Measurements from ENCODE around the gene TEX261. TPM values are rescaled to one million over a fixed set of nuclear protein-coding genes. Genes with fewer than 3 reads are reported as not detected.
A peak's percentile ranks its signal among the peaks of the same experiment; 100 is the strongest.
"Not testable (repeated sequence)": the region's sequence is repeated elsewhere in the genome, so short reads cannot be mapped to it uniquely, and the experiment has no call there.

TEX261 gene
- total RNA-seq = 11.9 TPM
- 14.8 TPM for polyA plus RNA-seq
- long read RNA-seq, donor 1, partial matches to known transcripts = 0 of 2 reads
- long read RNA-seq, donor 1, other reads (novel, unspliced or antisense) = 0 of 2 reads
- long read RNA-seq, donor 2, transcript TEX261-206 (4 exons, 590 nt) = minor isoform, 5 of 35 reads
- long read RNA-seq, donor 2, transcript TEX261-201 (6 exons, 3,441 nt) = major isoform, 25 of 35 reads
- long read RNA-seq, donor 2, partial matches to known transcripts = 0 of 35 reads
- long read RNA-seq, donor 2, other reads (novel, unspliced or antisense) = 0 of 35 reads
- long read RNA-seq, donor 3, transcript TEX261-201 (6 exons, 3,441 nt) = major isoform, 14 of 25 reads
- long read RNA-seq, donor 3, transcript TEX261-206 (4 exons, 590 nt) = minor isoform, 7 of 25 reads
- long read RNA-seq, donor 3, partial matches to known transcripts = 0 of 25 reads
- long read RNA-seq, donor 3, other reads (novel, unspliced or antisense) = 0 of 25 reads
- long read RNA-seq, donor 4, transcript TEX261-206 (4 exons, 590 nt) = major isoform, 5 of 9 reads
- long read RNA-seq, donor 4, partial matches to known transcripts = 0 of 9 reads
- long read RNA-seq, donor 4, other reads (novel, unspliced or antisense) = 0 of 9 reads
- long read RNA-seq, donor 5, transcript TEX261-201 (6 exons, 3,441 nt) = major isoform, 10 of 19 reads
- long read RNA-seq, donor 5, partial matches to known transcripts = 0 of 19 reads
- long read RNA-seq, donor 5, other reads (novel, unspliced or antisense) = 0 of 19 reads
- long read RNA-seq, donor 6, transcript TEX261-201 (6 exons, 3,441 nt) = major isoform, 7 of 15 reads
- long read RNA-seq, donor 6, partial matches to known transcripts = 0 of 15 reads
- long read RNA-seq, donor 6, other reads (novel, unspliced or antisense) = 0 of 15 reads
- long read RNA-seq, donor 7, partial matches to known transcripts = 0 of 7 reads
- long read RNA-seq, donor 7, other reads (novel, unspliced or antisense) = 0 of 7 reads
- long read RNA-seq, donor 8, partial matches to known transcripts = 0 of 3 reads
- long read RNA-seq, donor 8, other reads (novel, unspliced or antisense) = 0 of 3 reads
- long read RNA-seq, donor 9, transcript TEX261-201 (6 exons, 3,441 nt) = major isoform, 8 of 12 reads
- long read RNA-seq, donor 9, partial matches to known transcripts = 0 of 12 reads
- long read RNA-seq, donor 9, other reads (novel, unspliced or antisense) = 0 of 12 reads
- long read RNA-seq, donor 10, transcript TEX261-201 (6 exons, 3,441 nt) = major isoform, 12 of 17 reads
- long read RNA-seq, donor 10, partial matches to known transcripts = 0 of 17 reads
- long read RNA-seq, donor 10, other reads (novel, unspliced or antisense) = 0 of 17 reads

DNA sequence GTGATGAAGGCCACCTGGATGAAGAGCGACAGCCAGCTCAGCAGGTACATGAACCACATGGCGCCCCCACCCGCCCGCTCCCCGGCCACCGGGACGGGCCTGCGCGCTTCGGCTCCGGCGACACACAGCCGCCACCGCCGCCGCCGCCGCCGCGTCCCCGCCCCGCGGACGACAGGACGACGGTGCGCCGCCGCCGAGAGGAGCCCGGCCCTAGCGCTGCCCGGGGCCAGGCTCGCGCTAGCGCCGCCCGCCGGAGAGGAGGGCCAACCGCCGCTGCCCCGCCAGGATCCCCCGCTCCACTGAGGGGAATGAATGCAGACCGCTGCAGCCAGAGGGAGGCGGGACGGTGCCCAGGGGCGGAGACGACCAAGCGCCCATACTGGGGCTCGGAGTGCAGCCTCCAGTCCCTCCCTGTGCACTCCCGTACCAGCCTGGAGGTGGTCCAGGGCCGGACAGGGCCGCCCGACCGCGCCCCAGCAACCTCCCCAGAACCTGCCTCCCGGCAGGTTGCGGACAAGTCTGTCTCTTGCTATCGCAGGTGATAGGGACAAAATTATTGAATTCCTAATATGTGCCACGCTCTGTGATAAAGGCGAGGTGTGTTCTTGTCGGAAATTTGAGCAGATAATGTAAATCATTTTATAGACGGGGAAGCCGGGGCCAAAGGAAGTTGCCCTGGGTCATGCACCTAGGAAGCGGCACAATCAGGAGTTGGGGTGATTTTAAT lies at the start of gene TEX261:
Gene TEX261 (minus strand): TSS at position 175 of the 727 bp plus-strand sequence. CDS start 116 bp downstream, at position 59.
- Histone ChIP-seq H3K4me3 (ENCODE audit: low read length in 2 of 2) (peak within 1 kb of the TSS; percentile 83 to 89), H3K27ac (ENCODE audit: low read depth in 1 of 2, low read length in 1 of 2) (peak within 1 kb of the TSS; percentile 63 to 69), H3K27me3 (ENCODE audit: control insufficient read depth in 2 of 2, insufficient read depth in 1 of 2, low read length in 1 of 2) (no peaks in the 10 kb centered on the region), H3K4me1 (ENCODE audit: control insufficient read depth in 2 of 2, insufficient read depth in 2 of 2, low read length in 2 of 2) (peaks cover 11 to 12% of the 10 kb centered on the region in 2 donors), H3K9me3 (ENCODE audit: control insufficient read depth in 2 of 2, insufficient read depth in 1 of 2, low read length in 1 of 2) (no peaks in the 10 kb centered on the region), H3K36me3 (ENCODE audit: control insufficient read depth in 2 of 2, insufficient read depth in 2 of 2, low read length in 1 of 2) (peaks cover 7 to 15% of the 10 kb centered on the region in 2 donors)
- peak; percentile 43 to 91 (median 73) for DNase-seq (ENCODE audit: low read depth in 6 of 9, low spot score in 9 of 9)
- WGBS = under 1% methylated on average over 65 of the region's 65 CpGs

DNA sequence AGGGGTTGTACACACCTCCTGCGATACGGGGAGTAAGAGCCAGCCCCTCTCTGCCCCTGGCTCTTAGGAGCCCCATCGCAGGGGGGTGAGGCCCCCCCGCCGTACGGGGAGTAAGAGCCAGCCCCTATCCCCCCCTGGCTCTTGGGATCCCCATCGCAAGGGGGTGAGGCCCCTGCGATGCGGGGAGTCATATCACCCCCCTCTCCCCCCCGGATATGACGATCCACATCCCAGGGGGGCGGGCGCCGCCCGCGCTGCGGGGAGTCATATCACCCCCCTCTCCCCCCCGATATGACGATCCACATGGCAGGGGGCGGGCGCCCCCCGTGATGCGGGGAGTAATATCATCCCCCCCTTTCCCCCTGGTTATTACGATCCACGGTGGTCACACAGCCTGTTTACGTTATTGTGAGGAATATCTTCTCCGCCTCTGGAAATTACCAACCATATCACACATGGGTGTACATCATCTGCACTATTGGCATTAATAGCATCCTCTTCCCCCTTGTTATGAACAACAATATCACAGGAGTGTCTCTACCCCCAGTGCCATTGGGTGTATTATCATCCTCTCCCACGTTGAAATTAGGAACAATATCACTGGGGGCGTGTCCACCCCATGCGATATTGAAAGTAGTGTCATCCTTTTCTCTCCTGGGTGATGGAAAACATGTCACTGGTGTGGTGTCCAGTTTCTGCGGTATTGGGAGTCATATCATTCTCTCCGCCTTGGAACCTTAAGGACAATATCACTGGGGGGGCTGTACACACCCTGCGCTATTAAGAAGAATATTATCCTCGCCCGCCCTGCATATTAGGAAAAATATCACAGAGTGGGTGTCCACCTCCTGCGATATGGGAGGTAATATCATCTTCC lies 49.1 kb upstream of the TEX261 start:
- H3K36me3 ChIP-seq (ENCODE audit: control insufficient read depth in 2 of 2, insufficient read depth in 2 of 2, low read length in 1 of 2) = no peaks in the 10 kb centered on the region
- H3K9me3 ChIP-seq (ENCODE audit: control insufficient read depth in 2 of 2, insufficient read depth in 1 of 2, low read length in 1 of 2) = no peaks in the 10 kb centered on the region
- peak in 3 of 9 donors; percentile 30 to 65 (median 38) for DNase-seq (ENCODE audit: low read depth in 6 of 9, low spot score in 9 of 9)
- no peaks in the 10 kb centered on the region for H3K4me1 ChIP-seq (ENCODE audit: control insufficient read depth in 2 of 2, insufficient read depth in 2 of 2, low read length in 2 of 2)
- no peak overlapping the region for H3K27ac ChIP-seq (ENCODE audit: low read depth in 1 of 2, low read length in 1 of 2)
- H3K4me3 ChIP-seq (ENCODE audit: low read length in 2 of 2) = no peak overlapping the region
- H3K27me3 ChIP-seq (ENCODE audit: control insufficient read depth in 2 of 2, insufficient read depth in 1 of 2, low read length in 1 of 2) = no peaks in the 10 kb centered on the region
- WGBS = 84% methylated on average over 36 of the region's 36 CpGs

DNA sequence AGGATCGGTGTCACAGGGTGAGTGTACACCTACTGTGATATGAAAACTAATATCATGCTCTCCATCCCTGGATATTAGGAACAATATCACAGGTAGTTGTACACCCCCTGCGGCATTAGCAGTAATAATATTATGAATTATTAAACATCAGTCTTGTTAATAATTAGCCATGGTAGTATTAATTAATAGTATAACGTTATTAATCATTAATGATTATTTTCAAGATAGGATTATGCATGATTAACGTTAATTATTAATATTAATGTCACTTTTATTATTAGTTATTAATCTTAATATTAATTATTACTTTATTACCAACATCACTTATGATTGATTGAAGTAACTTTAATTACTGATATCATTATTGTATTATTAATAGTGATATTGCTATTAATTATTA lies 47.6 kb upstream of the TEX261 start:
- no peak overlapping the region for H3K4me3 ChIP-seq (ENCODE audit: low read length in 2 of 2)
- 68% methylated on average over 4 of the region's 4 CpGs for WGBS
- no peaks in the 10 kb centered on the region for H3K9me3 ChIP-seq (ENCODE audit: control insufficient read depth in 2 of 2, insufficient read depth in 1 of 2, low read length in 1 of 2)
- DNase-seq (ENCODE audit: low read depth in 6 of 9, low spot score in 9 of 9) = no peak
- H3K27ac ChIP-seq (ENCODE audit: low read depth in 1 of 2, low read length in 1 of 2) = no peak overlapping the region
- no peaks in the 10 kb centered on the region for H3K27me3 ChIP-seq (ENCODE audit: control insufficient read depth in 2 of 2, insufficient read depth in 1 of 2, low read length in 1 of 2)
- H3K4me1 ChIP-seq (ENCODE audit: control insufficient read depth in 2 of 2, insufficient read depth in 2 of 2, low read length in 2 of 2) = no peaks in the 10 kb centered on the region
- H3K36me3 ChIP-seq (ENCODE audit: control insufficient read depth in 2 of 2, insufficient read depth in 2 of 2, low read length in 1 of 2) = no peaks in the 10 kb centered on the region

- H3K4me1 ChIP-seq (ENCODE audit: control insufficient read depth in 2 of 2, insufficient read depth in 2 of 2, low read length in 2 of 2); H3K4me3 ChIP-seq (ENCODE audit: low read length in 2 of 2); H3K27me3 ChIP-seq (ENCODE audit: control insufficient read depth in 2 of 2, insufficient read depth in 1 of 2, low read length in 1 of 2); H3K27ac ChIP-seq (ENCODE audit: low read depth in 1 of 2, low read length in 1 of 2); H3K36me3 ChIP-seq (ENCODE audit: control insufficient read depth in 2 of 2, insufficient read depth in 2 of 2, low read length in 1 of 2); DNase-seq (ENCODE audit: low read depth in 6 of 9, low spot score in 9 of 9); H3K9me3 ChIP-seq (ENCODE audit: control insufficient read depth in 2 of 2, insufficient read depth in 1 of 2, low read length in 1 of 2): not testable (repeated sequence)
- WGBS = 86% methylated on average over 8 of the region's 8 CpGs
These were observed 41.6 kb upstream of the TEX261 start for GRCh38 chr2:71036296-71036695.

- H3K27me3 ChIP-seq (ENCODE audit: control insufficient read depth in 2 of 2, insufficient read depth in 1 of 2, low read length in 1 of 2); H3K4me1 ChIP-seq (ENCODE audit: control insufficient read depth in 2 of 2, insufficient read depth in 2 of 2, low read length in 2 of 2); DNase-seq (ENCODE audit: low read depth in 6 of 9, low spot score in 9 of 9); H3K27ac ChIP-seq (ENCODE audit: low read depth in 1 of 2, low read length in 1 of 2); H3K36me3 ChIP-seq (ENCODE audit: control insufficient read depth in 2 of 2, insufficient read depth in 2 of 2, low read length in 1 of 2); H3K4me3 ChIP-seq (ENCODE audit: low read length in 2 of 2); H3K9me3 ChIP-seq (ENCODE audit: control insufficient read depth in 2 of 2, insufficient read depth in 1 of 2, low read length in 1 of 2): not testable (repeated sequence)
- 69% methylated on average over 15 of the region's 15 CpGs for WGBS
These were observed 29.0 kb upstream of the TEX261 start for GRCh38 chr2:71023553-71024243.

DNA sequence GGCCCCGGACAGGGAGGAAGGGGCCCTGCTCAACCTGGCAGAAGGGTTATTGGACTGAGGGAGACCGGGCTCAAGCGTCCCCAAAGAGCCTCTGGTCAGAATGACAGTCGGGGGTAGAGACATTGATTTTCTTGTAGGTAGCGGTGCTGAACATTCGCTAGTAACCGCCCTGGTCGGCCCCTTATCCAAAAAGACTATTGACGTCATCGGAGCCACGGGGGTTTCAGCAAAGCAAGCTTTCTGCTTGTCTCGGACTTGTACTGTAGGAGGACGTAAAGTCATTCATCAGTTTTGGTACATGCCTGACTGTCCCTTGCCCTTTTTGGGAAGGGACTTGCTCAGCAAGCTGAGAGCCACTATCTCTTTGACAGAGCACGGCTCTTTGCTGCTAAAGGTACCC lies 26.7 kb upstream of the TEX261 start:
- not testable (repeated sequence) for H3K9me3 ChIP-seq (ENCODE audit: control insufficient read depth in 2 of 2, insufficient read depth in 1 of 2, low read length in 1 of 2); H3K27me3 ChIP-seq (ENCODE audit: control insufficient read depth in 2 of 2, insufficient read depth in 1 of 2, low read length in 1 of 2); H3K36me3 ChIP-seq (ENCODE audit: control insufficient read depth in 2 of 2, insufficient read depth in 2 of 2, low read length in 1 of 2); H3K27ac ChIP-seq (ENCODE audit: low read depth in 1 of 2, low read length in 1 of 2); DNase-seq (ENCODE audit: low read depth in 6 of 9, low spot score in 9 of 9); H3K4me3 ChIP-seq (ENCODE audit: low read length in 2 of 2); H3K4me1 ChIP-seq (ENCODE audit: control insufficient read depth in 2 of 2, insufficient read depth in 2 of 2, low read length in 2 of 2)
- 92% methylated on average over 14 of the region's 14 CpGs for WGBS

GRCh38 chr2:71019989-71020388 lies 25.3 kb upstream of the TEX261 start:
- not testable (repeated sequence) for H3K36me3 ChIP-seq (ENCODE audit: control insufficient read depth in 2 of 2, insufficient read depth in 2 of 2, low read length in 1 of 2); H3K4me1 ChIP-seq (ENCODE audit: control insufficient read depth in 2 of 2, insufficient read depth in 2 of 2, low read length in 2 of 2); H3K4me3 ChIP-seq (ENCODE audit: low read length in 2 of 2); DNase-seq (ENCODE audit: low read depth in 6 of 9, low spot score in 9 of 9); H3K9me3 ChIP-seq (ENCODE audit: control insufficient read depth in 2 of 2, insufficient read depth in 1 of 2, low read length in 1 of 2); H3K27me3 ChIP-seq (ENCODE audit: control insufficient read depth in 2 of 2, insufficient read depth in 1 of 2, low read length in 1 of 2); H3K27ac ChIP-seq (ENCODE audit: low read depth in 1 of 2, low read length in 1 of 2)
- 91% methylated on average over 6 of the region's 6 CpGs for WGBS

Data from thymus (tissue), 14 donors.